Stimulated activated CD4-positive, alpha-beta T cell treated with anti-CD3 and anti-CD28 coated beads, TNF-alpha, amount 100 ng/mL, for 24 hours (primary cell): ENCODE data around the gene UNCX.

Source experiments
- DNase-seq, 3 experiments: peaks; one replicate each; pipeline ENCODE4 v3.0.0-alpha.2; 2020; ENCODE audit warnings: low read depth in 3 of 3

Gene UNCX

DNA sequence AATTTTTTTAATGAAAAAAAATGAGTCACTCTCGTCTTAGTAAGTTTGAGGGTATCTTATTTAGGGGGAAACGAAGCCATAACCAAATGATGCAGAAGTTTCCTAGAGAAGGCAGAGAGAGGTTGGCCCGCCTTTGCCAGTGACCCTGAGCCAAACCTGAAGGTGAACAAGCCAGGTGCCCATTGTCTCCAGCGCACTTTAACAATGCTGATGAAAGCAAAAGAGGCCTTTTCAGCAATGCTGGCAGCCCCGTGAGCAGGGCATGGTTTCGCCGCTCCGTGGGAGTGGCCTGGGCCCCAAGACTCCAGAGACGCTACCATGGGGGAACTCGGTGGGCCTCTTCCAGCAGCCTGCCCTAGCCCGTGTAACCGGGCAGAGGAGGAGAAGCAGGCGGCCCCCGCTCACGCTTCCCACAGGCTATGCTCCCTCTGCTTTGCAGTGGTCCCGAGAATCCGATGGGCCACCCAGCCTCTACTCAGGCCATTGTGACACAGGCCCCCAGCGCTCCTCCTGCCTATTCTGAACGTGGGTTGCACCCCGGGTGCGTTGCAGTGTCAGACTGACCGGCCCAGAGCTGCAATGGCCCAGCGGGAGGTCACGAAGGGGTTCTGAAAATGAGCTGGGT, 14.0 kb upstream of the UNCX start:
- no peak for DNase-seq

DNA sequence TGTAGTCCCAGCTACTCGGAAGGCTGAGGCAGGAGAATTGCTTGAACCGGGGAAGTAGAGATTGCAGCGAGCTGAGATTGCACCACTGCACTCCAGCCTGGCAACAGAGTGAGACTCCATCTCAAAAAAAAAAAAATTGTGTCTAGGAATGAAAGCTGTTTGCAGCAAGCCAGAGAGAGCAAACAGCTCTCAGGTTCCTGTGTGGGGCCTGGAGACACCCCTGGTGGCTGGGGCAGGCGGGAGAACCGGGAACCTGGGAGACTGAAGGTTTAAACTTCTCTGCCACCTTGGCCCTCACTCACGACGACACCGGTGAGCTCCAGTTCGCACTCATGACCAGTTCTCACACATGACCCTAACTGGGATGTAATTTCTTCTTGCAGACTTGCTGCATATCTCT, 13.2 kb upstream of the UNCX start:
- no peak for DNase-seq

DNA sequence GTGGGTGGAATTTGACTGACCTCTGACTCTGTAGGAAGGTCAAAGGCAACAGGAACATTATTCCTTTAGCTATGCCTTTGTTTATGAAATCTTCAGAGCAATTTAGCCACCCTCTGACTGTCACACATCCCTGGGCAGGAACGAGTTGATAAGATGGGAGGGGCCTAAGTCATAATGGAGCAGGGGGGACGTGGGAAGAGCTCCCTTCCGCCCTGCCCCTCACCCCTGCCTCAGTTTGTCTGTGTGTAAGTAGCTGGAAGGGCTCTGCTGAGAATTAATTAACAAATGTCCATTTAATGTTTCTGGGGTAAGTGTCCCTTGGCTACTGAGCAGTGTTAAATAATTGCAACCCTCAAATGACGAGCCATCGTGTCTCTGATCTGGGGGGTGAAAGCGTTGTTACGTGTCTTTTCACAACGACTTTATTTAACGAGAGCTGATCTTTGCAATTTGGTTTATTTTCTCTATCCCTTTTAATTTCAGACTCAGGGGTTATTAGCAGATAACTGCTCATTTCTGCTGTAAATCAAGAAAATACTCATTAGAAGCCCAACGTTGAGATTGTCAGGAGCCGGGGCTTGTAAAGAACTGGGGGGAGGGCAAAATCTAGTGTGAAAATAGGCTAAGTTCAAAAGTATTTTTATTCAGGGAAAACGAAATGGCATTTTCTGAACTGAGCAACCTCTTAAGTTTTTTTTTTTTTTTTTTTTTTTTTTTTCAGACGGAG, 12.5 kb upstream of the UNCX start:
- DNase-seq = no peak

DNA sequence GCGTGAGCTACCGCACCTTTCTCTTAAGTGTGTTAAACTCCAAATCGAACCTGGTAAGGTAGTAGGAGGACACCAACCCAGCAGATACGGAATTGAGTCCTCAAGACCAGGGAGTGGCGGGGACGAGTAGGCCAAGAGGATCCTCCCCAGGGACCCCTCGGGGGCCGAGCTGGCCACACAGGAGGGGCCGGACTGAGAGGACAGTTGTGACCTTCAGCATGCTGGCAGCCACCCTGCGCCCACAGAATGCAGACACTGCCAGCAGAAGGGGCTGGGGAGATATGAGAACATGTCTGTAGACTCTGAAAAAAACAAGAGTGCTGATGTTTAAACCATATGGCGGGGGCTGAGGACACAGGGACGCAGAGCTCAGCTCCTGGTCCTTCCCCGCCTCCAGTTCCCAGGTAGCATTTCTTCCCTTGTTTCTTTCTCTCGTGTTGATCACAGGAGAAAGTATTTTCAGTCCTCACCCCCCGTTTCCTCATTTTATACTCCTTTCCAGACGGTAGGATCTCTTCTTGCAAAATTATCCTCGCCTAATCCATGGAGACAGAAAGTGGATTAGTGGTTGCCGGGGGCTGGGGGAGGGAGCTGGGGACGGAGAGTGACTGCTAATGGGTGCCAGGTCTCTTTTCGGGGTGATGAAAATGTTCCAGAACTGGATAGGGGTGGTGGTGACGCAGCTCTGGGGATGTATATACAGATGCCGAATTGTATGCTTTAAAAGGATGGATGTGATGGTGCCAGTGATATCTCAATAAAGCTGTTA, 11.5 kb upstream of the UNCX start:
- DNase-seq = no peak

GRCh38 chr7:1223196-1223981, 9.3 kb upstream of the UNCX start:
- DNase-seq = no peak

- no peak for DNase-seq
These were observed 8.5 kb upstream of the UNCX start for GRCh38 chr7:1224086-1224716.

DNA sequence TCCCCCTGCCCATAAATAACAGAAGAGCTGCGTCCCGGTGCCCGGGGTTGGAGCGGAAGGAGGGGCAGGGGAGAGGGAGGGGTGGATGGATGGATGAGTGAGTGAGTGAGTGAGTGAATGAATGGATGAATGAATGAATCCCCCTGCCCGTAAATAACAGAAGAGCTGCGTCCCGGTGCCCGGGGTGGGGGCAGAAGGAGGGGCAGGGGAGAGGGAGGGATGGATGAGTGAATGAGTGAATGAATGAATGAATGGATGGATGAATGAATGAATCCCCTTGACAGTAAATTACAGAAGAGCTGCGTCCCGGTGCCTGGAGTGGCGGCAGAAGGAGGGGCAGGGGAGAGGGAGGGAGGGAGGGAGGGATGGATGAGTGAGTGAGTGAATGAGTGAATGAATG, 7.6 kb upstream of the UNCX start:
- DNase-seq = no peak

GRCh38 chr7:1225441-1226185, 7.1 kb upstream of the UNCX start:
- peak; percentile 12 to 48 (median 12) for DNase-seq

GRCh38 chr7:1226186-1226901, 6.3 kb upstream of the UNCX start:
- DNase-seq = no peak

DNA sequence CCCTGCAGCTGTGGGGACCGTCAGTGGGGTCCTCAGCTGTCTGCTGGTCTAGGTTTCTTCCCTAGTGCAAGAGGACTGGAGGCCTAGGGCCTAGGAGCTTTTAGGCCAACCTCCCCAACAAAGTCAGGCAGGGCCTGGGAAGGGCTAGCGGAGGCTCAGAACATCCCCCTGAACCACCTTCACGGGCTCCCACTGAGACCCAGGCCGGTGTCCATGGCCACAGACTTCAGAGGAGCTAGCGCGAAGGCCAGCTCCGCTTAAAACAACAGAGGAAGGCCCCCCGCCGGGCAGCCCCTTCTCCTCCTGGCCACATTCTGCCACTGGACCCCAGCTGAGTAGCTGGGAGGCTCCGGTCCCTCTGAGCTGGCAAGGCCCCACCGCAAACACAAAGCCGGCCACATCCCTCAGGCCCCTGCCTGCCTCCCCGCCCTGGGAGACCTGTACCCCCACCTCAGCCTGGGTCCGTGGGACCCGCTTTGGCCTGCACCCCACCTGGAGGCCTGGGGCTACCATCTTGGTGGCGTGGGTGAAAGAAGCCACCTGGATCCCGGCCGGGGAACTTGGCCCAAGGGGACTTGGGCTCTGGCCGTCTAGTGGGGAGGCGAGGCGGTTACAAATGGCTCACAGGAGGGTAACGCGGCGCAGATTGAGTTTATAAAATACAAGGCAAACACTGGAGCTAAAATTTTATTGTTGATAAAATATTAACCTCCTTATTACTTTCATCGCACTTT, 5.4 kb upstream of the UNCX start:
- DNase-seq = no peak

GRCh38 chr7:1227814-1228544, 4.7 kb upstream of the UNCX start:
- no peak for DNase-seq

GRCh38 chr7:1228545-1229201, 4.0 kb upstream of the UNCX start:
- no peak for DNase-seq

DNA sequence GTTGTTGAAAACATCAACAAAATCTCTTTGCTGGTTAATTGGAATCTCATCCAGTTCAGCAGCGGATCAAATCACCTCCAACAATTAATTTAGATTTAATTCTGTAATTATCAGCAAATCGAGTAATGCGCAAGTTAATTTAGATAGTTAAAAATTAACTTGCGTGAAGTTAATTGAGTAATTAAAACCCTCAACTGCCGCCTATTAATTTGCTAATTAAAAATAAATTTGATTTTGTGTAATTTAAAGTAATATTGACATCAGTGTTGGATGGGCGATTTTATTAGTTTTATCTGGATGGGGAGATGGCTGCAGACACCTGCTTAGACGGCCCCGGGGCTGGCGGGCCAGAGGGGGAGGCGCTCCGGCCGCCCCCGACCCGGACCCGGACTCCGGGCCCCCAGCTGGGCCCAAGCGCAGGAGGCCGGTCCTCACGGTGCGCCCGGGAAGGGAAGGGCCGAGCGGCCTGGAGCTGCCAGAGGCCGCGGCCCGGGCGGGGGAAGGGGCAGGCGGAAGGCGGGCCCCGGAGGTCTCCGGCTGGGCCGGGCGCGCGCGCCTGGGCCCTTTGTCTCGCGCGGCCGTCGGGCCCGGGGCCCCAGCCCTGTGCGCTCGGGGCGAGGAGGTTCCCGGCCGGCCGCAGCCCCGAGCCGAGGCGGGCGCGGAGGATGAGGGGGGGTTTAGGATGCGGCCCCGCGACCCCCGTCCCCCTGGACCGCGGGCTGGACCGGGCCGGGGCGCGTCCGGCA, 3.3 kb upstream of the UNCX start:
- DNase-seq = no peak

- DNase-seq = no peak
These were observed 2.7 kb upstream of the UNCX start for GRCh38 chr7:1229956-1230355.

DNA sequence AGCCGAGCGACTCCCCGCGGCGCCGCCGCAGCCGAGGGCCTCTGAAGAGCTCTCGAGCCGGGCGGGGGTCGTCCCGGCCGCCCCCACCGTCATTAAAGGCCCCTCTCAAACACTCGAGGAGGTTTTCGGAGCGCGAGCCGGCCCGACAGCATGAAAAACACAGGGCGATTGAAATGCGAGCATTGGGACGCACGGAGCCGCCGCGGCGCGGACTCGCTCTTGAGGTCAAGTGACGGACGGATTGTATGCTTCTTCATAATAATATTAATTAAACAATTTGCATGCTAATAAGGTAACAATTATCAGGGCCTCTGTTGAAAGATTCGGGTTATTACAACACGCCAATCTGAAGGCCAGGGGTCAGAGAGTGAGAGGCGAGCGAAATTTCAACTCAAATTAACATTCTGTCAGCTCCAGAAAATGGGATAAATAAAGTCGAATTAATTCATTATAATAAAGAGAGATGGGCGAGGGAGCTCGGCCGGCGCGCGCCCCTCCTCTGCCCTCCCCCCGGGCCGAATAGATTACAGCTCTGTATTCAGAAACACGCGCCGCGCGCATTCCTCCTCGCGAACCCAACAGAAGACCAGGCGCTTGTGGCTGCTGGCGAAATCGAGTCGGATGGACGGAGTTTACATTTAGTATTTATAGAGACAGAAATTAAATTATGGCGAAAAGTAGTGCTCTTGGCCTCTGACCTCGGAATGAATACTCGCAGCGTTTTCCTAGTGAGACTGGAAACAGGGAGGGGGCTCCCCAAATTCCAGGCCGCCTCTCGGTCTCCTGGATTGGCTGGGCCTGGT, 2.1 kb upstream of the UNCX start:
- DNase-seq = no peak

- no peak for DNase-seq
These were observed 1.2 kb upstream of the UNCX start for GRCh38 chr7:1231214-1232102.
